HEK293 (cell line): ENCODE data around the gene ZYX.

Experiments used
- MEIS1 ChIP-seq: sonication (generic); formaldehyde crosslinking; IDR thresholded peaks from 2 replicates; pipeline ENCODE4 v1.8.1; 2022; ENCODE audit warnings: missing genetic modification reagents, mild to moderate bottlenecking, borderline replicate concordance
- PRDM10 ChIP-seq: fragments of 450-650 bp; formaldehyde crosslinking; IDR thresholded peaks from 2 replicates; pipeline ENCODE4 v1.5.1; 2016; ENCODE audit warnings: missing biosample characterization, missing genetic modification characterization
- PRDM4 ChIP-seq: fragments of 450-650 bp; formaldehyde crosslinking; IDR thresholded peaks from 2 replicates; pipeline ENCODE4 v1.5.1; 2017; ENCODE audit warnings: missing biosample characterization, missing genetic modification characterization
- SP2 ChIP-seq: fragments of 450-650 bp; formaldehyde crosslinking; IDR thresholded peaks from 2 replicates; pipeline ENCODE4 v1.5.1; 2016; ENCODE audit warnings: missing biosample characterization, missing genetic modification characterization
- ZNF132 ChIP-seq: fragments of 450-650 bp; formaldehyde crosslinking; IDR thresholded peaks from 2 replicates; pipeline ENCODE4 v1.5.1; 2017; ENCODE audit warnings: missing biosample characterization, missing genetic modification characterization, borderline replicate concordance
- ZNF24 ChIP-seq: fragments of 450-650 bp; formaldehyde crosslinking; IDR thresholded peaks from 2 replicates; pipeline ENCODE4 v1.5.1; 2016; ENCODE audit warnings: missing biosample characterization, missing genetic modification characterization
- ZNF26 ChIP-seq: fragments of 450-650 bp; formaldehyde crosslinking; IDR thresholded peaks from 2 replicates; pipeline ENCODE4 v1.5.1; 2016; ENCODE audit warnings: missing biosample characterization, missing genetic modification characterization
- ZNF513 ChIP-seq: fragments of 450-650 bp; IDR thresholded peaks from 2 replicates; pipeline ENCODE4 v1.5.1; 2018; ENCODE audit warnings: missing biosample characterization, missing genetic modification characterization
- ZNF677 ChIP-seq: fragments of 450-650 bp; IDR thresholded peaks from 2 replicates; pipeline ENCODE4 v1.5.0; 2018; ENCODE audit warnings: missing biosample characterization, mild to moderate bottlenecking, missing genetic modification characterization, moderate library complexity
- ZNF704 ChIP-seq: fragments of 450-650 bp; formaldehyde crosslinking; IDR thresholded peaks from 2 replicates; pipeline ENCODE4 v1.5.1; 2016; ENCODE audit warnings: missing biosample characterization, missing genetic modification characterization
- TF ChIP-seq, protein P1 (sequence below): fragments of 450-650 bp; formaldehyde crosslinking; IDR thresholded peaks from 2 replicates; pipeline ENCODE4 v1.5.1; 2016; ENCODE audit warnings: missing biosample characterization, missing genetic modification characterization, low read depth
- TF ChIP-seq, protein P2 (sequence below): fragments of 450-650 bp; formaldehyde crosslinking; IDR thresholded peaks from 2 replicates; pipeline ENCODE4 v1.5.1; 2016; ENCODE audit warnings: missing biosample characterization, missing genetic modification characterization

DNA sequence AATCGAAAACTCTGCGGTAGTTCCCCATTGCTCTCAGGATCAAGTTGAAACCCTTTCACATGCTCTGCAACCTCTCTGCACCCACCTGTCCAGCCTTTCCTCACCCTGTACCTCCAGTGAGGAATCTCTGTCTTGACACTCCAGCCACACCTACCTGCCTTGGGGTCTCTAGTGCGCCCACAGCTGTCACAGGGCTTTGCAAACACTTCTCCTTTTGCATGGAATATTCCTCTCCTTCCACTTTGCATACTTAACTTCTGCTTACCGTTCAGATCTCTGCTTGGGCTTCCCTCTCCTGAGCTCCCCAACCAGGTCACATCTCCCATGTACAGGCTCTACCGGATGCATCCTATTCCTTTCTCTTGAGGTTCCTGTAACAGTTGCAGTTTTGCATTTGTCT is 6.6 kb upstream of the ZYX start:
- TF ChIP-seq ZNF132 (no peak), ZNF24 (no peak), ZNF677 (tag by site-specific recombination) (no peak), SP2 (tag by site-specific recombination) (no peak), ZNF704 (tag by site-specific recombination) (no peak), MEIS1 (CRISPR knock-in tag) (no peak), ZNF513 (tag by site-specific recombination) (no peak), ZNF26 (tag by site-specific recombination) (no peak), PRDM4 (tag by site-specific recombination) (no peak), PRDM10 (tag by site-specific recombination) (no peak)
- TF ChIP-seq, protein P1, sequence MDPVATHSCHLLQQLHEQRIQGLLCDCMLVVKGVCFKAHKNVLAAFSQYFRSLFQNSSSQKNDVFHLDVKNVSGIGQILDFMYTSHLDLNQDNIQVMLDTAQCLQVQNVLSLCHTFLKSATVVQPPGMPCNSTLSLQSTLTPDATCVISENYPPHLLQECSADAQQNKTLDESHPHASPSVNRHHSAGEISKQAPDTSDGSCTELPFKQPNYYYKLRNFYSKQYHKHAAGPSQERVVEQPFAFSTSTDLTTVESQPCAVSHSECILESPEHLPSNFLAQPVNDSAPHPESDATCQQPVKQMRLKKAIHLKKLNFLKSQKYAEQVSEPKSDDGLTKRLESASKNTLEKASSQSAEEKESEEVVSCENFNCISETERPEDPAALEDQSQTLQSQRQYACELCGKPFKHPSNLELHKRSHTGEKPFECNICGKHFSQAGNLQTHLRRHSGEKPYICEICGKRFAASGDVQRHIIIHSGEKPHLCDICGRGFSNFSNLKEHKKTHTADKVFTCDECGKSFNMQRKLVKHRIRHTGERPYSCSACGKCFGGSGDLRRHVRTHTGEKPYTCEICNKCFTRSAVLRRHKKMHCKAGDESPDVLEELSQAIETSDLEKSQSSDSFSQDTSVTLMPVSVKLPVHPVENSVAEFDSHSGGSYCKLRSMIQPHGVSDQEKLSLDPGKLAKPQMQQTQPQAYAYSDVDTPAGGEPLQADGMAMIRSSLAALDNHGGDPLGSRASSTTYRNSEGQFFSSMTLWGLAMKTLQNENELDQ (tag by site-specific recombination), result no peak
- TF ChIP-seq, protein P2, sequence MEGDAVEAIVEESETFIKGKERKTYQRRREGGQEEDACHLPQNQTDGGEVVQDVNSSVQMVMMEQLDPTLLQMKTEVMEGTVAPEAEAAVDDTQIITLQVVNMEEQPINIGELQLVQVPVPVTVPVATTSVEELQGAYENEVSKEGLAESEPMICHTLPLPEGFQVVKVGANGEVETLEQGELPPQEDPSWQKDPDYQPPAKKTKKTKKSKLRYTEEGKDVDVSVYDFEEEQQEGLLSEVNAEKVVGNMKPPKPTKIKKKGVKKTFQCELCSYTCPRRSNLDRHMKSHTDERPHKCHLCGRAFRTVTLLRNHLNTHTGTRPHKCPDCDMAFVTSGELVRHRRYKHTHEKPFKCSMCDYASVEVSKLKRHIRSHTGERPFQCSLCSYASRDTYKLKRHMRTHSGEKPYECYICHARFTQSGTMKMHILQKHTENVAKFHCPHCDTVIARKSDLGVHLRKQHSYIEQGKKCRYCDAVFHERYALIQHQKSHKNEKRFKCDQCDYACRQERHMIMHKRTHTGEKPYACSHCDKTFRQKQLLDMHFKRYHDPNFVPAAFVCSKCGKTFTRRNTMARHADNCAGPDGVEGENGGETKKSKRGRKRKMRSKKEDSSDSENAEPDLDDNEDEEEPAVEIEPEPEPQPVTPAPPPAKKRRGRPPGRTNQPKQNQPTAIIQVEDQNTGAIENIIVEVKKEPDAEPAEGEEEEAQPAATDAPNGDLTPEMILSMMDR (tag by site-specific recombination), result no peak
